Uterus (tissue), 4 donors: ENCODE data around the gene EYS. TPM values are rescaled to one million over a fixed set of nuclear protein-coding genes. Genes with fewer than 3 reads are reported as not detected.
"Not testable (repeated sequence)": the region's sequence is repeated elsewhere in the genome, so short reads cannot be mapped to it uniquely, and the experiment has no call there.

Experiments
- DNase-seq, 2 donors: peaks; one replicate each; pipeline ENCODE4 v3.0.0-alpha.2; 2019 to 2020
- H3K27ac ChIP-seq, 2 donors: fragments of 200-600 bp; sonication (generic); 1 replicate in 1 of 2; 2 replicates in 1 of 2; pipeline ENCODE4 v1.5.1; 2016 to 2018
- H3K27me3 ChIP-seq, 2 donors: fragments of 200-600 bp; sonication (generic); one replicate each; pipeline ENCODE4 v1.5.1; 2018 to 2019; ENCODE audit warnings: control low read depth in 1 of 2
- H3K36me3 ChIP-seq, 2 donors: fragments of 200-600 bp; sonication (generic); one replicate each; pipeline ENCODE4 v1.5.1; 2019; ENCODE audit warnings: control low read depth in 1 of 2
- H3K4me1 ChIP-seq, 2 donors: fragments of 200-600 bp; sonication (generic); one replicate each; pipeline ENCODE4 v1.5.1; 2018 to 2019; ENCODE audit warnings: control low read depth in 1 of 2
- H3K4me3 ChIP-seq, 2 donors: fragments of 200-600 bp; sonication (generic); 1 replicate in 1 of 2; 2 replicates in 1 of 2; pipeline ENCODE4 v1.5.1; 2018 to 2019; ENCODE audit warnings: mild to moderate bottlenecking in 1 of 2
- H3K9me3 ChIP-seq, 2 donors: fragments of 200-600 bp; sonication (generic); one replicate each; pipeline ENCODE4 v1.5.1; 2019; ENCODE audit warnings: control low read depth in 1 of 2
- POLR2A ChIP-seq, 2 donors: fragments of 450-650 bp; IDR thresholded peaks; one replicate each; pipeline ENCODE4 v1.6.1; 2016; ENCODE audit warnings: antibody characterized with exemption in 2 of 2, mild to moderate bottlenecking in 1 of 2, moderate library complexity in 1 of 2
- intact Hi-C: fragments of 100-400 bp; cut with DNase I; formaldehyde crosslinking; loops from one replicate; pipeline ENCODE4 v1.15.1; 2023; ENCODE audit warnings: low total_unique reads
- total RNA-seq, 4 donors: library from RNA; depleted of rRNA in 3 of 4; stranded (reverse); fragments of >200 nt in 3 of 4; gene quantifications; one replicate each; pipeline versions ENCODE4 v1.1.0 to v1.2.4, GENCODE V29; 2014 to 2023
- TF ChIP-seq, protein P1 (sequence below), 4 experiments: fragments of 200-600 bp in 2 of 4; fragments of 450-650 bp in 2 of 4; sonication (generic) in 2 of 4; IDR thresholded peaks; one replicate each; pipeline ENCODE4 v1.5.1; 2016 to 2019; ENCODE audit warnings: antibody characterized with exemption in 4 of 4, mild to moderate bottlenecking in 2 of 4, moderate library complexity in 1 of 4
- donor health status: DM: yes; HTN: yes; CAD: no.

EYS gene
- total RNA-seq, 4 donors from 2014 or later, result 1.3 TPM; not detected in 3

DNA sequence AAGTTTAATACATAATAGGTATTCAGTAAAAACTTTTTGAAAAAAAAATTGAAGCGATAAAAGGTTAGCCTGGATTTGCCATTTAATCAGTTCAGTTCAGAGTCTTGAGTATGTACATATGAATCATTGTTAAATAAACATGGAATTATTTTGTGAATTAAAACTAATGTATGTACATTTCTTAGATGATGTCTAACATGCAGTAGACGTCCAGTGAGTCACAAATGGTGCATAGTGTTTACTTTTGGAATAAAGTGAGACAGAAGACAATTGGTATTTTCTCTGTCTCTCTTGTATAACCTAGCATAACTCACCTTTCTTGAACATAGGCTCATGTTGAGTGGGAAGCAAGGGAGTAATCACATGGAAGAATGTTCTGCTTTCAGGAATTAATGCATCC lies 83.5 kb downstream of the EYS start:
- Histone ChIP-seq H3K27me3 (no peaks in the 10 kb centered on the region), H3K27ac (no peak overlapping the region), H3K4me3 (no peak overlapping the region), H3K36me3 (no peaks in the 10 kb centered on the region), H3K9me3 (no peaks in the 10 kb centered on the region), H3K4me1 (no peaks in the 10 kb centered on the region)
- intact Hi-C loops, result no loop called here
- TF ChIP-seq, protein P1, sequence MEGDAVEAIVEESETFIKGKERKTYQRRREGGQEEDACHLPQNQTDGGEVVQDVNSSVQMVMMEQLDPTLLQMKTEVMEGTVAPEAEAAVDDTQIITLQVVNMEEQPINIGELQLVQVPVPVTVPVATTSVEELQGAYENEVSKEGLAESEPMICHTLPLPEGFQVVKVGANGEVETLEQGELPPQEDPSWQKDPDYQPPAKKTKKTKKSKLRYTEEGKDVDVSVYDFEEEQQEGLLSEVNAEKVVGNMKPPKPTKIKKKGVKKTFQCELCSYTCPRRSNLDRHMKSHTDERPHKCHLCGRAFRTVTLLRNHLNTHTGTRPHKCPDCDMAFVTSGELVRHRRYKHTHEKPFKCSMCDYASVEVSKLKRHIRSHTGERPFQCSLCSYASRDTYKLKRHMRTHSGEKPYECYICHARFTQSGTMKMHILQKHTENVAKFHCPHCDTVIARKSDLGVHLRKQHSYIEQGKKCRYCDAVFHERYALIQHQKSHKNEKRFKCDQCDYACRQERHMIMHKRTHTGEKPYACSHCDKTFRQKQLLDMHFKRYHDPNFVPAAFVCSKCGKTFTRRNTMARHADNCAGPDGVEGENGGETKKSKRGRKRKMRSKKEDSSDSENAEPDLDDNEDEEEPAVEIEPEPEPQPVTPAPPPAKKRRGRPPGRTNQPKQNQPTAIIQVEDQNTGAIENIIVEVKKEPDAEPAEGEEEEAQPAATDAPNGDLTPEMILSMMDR (IDR thresholded peaks at IDR 0.05), result no peak
- TF ChIP-seq POLR2A (IDR thresholded peaks at IDR 0.05), result no peak
- DNase-seq, result no peak

DNA sequence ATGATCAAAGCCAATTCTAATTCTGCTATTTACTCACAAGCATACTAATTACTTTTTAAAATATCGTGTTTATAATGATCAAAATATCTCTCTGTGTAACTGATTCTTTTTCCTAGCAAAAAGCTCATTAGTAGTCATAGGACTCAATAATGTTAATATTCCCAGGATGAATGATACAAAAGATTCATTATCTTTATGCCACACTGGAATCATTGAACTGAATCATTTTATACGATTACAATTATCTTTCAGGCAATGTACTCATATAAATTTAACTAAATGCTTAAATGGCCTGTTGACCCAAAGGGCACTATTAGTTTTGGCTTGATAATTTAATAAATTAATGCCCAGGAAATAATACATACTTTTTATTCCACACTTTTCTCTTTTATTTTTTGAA lies 96.3 kb downstream of the EYS start:
- no peak overlapping the region for H3K27ac ChIP-seq
- no peaks in the 10 kb centered on the region for H3K36me3 ChIP-seq
- H3K27me3 ChIP-seq, result no peaks in the 10 kb centered on the region
- no peak for TF ChIP-seq POLR2A (IDR thresholded peaks at IDR 0.05)
- TF ChIP-seq, protein P1 (IDR thresholded peaks at IDR 0.05), result no peak
- no peak overlapping the region for H3K4me3 ChIP-seq
- intact Hi-C loops, result no loop called here
- no peaks in the 10 kb centered on the region for H3K4me1 ChIP-seq
- no peaks in the 10 kb centered on the region for H3K9me3 ChIP-seq
- no peak for DNase-seq

DNA sequence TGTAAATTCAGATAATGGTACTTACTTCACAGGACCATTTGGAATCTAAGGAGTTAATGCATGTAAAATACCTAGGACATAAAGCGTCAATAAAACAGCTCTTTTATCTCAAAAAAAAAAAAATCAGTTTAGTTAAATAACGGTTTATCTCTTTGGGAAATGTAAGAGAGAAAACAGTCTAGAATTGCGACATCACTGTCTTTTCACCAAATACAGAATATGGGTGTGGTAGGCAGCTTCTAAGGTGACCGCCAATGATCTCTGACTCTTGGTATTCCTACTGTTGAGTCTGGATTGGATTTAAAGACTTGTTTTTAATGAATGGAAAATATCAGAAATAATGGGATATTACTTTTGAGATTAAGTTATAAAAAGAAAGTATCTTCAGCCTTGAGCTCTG lies 111.5 kb downstream of the EYS start:
- H3K4me1 ChIP-seq, result no peaks in the 10 kb centered on the region
- intact Hi-C loops, result no loop called here
- no peaks in the 10 kb centered on the region for H3K36me3 ChIP-seq
- H3K27ac ChIP-seq, result no peak overlapping the region
- no peak for TF ChIP-seq POLR2A (IDR thresholded peaks at IDR 0.05)
- TF ChIP-seq, protein P1 (IDR thresholded peaks at IDR 0.05), result no peak
- DNase-seq, result no peak
- no peaks in the 10 kb centered on the region for H3K9me3 ChIP-seq
- no peak overlapping the region for H3K4me3 ChIP-seq
- H3K27me3 ChIP-seq, result no peaks in the 10 kb centered on the region

DNA sequence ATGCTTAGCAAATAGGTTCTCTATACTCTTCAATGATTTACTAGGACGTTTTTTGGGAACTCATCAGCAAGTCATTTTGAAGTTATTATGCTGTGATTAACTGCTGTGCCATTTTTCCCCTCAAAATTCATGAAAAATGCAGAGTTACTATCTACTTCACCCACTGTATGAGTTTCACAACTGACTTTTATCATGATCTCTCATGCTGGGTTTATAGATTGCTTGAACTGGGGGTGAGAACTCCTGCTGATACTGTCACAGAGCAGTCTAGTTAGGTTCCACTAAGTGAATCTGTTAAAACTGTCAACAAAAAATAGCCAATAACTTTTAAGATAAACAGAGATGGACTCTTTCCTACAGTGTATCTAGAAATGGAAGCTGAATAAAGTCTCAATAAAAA lies 136.7 kb downstream of the EYS start:
- H3K27me3 ChIP-seq, result no peaks in the 10 kb centered on the region
- DNase-seq, result no peak
- no peak overlapping the region for H3K4me3 ChIP-seq
- H3K9me3 ChIP-seq, result no peaks in the 10 kb centered on the region
- no peaks in the 10 kb centered on the region for H3K36me3 ChIP-seq
- TF ChIP-seq POLR2A (IDR thresholded peaks at IDR 0.05), result no peak
- TF ChIP-seq, protein P1 (IDR thresholded peaks at IDR 0.05), result no peak
- no peaks in the 10 kb centered on the region for H3K4me1 ChIP-seq
- intact Hi-C loops, result no loop called here
- H3K27ac ChIP-seq, result no peak overlapping the region

DNA sequence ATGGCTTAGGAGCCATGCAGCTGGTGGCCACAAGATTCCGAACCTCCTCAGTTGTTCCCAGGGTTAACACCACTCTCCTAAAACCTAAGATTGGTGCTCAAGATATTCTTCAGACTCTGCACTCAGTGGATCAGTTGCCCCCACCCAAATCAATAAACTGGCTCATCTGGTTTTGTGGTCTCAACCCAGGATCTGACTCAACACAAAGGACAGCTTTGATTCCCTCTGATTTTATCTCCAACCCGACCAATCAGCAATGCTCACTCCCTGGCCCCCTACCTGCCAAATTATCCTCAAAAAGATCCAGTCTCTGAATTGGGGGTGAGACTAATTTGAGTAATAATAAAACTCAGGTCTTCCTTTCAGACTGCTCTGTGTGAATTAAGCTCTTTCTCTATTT lies 137.5 kb downstream of the EYS start:
- TF ChIP-seq, protein P1 (IDR thresholded peaks at IDR 0.05), result no peak
- DNase-seq, result no peak
- Histone ChIP-seq H3K27ac (no peak overlapping the region), H3K27me3 (no peaks in the 10 kb centered on the region), H3K4me1 (no peaks in the 10 kb centered on the region), H3K9me3 (no peaks in the 10 kb centered on the region), H3K36me3 (no peaks in the 10 kb centered on the region), H3K4me3 (no peak overlapping the region)
- intact Hi-C loops, result no loop called here

DNA sequence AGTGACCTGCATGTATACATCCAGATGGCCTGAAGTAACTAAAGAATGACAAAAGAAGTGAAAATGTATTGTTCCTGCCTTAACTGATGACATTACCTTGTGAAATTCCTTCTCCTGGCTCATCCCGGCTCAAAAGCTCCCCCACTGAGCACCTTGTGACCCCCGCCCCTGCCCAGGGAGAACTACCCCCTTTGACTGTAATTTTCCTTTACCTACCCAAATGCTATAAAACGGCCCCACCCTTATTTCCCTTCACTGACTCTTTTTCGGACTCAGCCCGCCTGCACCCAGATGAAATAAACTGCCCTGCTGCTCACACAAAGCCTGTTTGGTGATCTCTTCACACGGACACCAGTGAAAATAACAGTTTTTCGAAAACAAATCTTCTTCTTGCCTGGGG lies 138.0 kb downstream of the EYS start:
- H3K36me3 ChIP-seq, H3K4me1 ChIP-seq, DNase-seq, H3K4me3 ChIP-seq, H3K9me3 ChIP-seq, intact Hi-C loops, H3K27ac ChIP-seq, H3K27me3 ChIP-seq: not testable (repeated sequence)
